ENCODE data around the gene HID1. TPM values are rescaled to one million over a fixed set of nuclear protein-coding genes. Genes with fewer than 3 reads are reported as not detected.

Gene HID1
- total RNA-seq, 1 donor from 2014 or later, result 11.8 TPM

DNA sequence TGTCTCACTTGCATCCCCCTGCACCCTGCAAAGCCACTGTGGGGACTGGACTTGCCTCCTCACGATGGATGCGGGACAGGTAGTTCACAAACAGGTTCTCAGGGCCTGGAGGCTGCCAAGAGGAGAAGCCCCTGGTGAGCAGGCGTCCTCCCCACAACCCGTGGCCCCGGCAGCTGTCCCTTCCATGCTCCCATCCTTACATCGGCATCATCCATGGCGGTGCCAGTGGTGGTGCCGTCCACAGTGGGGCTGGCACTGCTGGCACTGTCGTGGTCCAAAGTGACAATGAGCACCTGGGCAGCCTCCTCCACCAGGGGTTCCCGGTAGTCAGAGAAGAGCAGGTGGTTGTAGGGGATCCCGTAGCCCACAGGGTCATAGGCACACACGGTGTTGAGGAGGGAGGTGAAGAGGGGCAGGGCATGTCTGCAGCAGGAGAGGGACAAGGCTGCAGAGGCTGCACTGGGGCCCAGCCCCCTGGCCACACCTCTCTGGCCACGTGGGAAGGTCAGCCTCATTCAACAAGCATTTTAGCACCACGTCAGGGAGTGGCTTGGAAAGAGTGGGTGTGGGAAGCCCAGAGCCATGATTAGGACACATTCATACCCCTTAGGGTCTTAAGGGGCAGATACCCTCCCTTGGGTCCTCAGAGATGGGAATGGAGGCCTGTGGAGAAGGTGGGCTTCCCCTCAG lies 12.6 kb downstream of the HID1 start:
- Mint-ChIP-seq H3K27ac (ENCODE audit: unreplicated experiment) (no peak overlapping the region), H3K4me3 (no peak overlapping the region)
- no peak for DNase-seq (ENCODE audit: low read depth, low spot score)

DNA sequence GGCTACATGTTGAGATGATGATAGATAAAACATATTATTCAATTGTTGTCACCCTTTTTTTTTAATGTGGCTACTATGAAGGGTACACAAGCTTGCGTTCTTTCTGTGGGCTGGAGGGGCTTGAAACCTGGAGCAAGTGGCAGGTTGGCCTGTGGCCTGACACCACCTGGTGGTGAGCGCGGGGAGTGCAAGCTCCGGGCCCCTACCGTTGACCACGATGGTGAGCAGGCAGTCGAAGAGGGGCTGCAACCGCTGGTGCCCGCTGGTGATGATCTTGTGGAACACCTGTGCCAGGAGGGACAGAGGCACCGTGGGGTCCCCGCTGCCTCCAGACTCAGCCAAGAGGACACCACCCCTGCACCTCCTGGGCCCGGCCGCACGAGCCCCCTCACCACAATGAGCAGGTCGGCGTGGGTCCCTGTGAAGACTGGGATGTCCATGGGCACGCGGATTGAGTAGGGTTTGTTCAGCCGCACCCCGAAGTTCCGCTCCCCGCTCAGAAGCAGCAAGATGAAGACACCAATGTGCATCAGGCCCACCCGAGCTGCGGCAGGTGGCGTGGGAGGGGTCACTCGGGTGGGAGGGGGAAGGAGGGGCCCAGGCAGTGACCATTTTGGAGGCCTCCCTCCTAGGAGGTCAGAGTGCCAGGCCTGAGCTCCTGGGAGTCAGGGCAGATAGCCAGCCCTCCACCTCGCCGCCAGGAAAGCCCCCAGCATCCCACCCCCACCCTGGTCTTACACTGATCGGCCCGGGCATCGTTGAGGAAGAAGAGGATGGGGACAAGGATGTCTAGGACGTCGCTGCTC lies 14.4 kb downstream of the HID1 start:
- TF ChIP-seq, protein P1, sequence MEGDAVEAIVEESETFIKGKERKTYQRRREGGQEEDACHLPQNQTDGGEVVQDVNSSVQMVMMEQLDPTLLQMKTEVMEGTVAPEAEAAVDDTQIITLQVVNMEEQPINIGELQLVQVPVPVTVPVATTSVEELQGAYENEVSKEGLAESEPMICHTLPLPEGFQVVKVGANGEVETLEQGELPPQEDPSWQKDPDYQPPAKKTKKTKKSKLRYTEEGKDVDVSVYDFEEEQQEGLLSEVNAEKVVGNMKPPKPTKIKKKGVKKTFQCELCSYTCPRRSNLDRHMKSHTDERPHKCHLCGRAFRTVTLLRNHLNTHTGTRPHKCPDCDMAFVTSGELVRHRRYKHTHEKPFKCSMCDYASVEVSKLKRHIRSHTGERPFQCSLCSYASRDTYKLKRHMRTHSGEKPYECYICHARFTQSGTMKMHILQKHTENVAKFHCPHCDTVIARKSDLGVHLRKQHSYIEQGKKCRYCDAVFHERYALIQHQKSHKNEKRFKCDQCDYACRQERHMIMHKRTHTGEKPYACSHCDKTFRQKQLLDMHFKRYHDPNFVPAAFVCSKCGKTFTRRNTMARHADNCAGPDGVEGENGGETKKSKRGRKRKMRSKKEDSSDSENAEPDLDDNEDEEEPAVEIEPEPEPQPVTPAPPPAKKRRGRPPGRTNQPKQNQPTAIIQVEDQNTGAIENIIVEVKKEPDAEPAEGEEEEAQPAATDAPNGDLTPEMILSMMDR (conservative IDR thresholded peaks at IDR 0.05), result peak; percentile 89
- Mint-ChIP-seq H3K4me1 (peaks cover 3% of the 10 kb centered on the region), H3K27me3 (ENCODE audit: low read depth) (peaks cover 18% of the 10 kb centered on the region), H3K27ac (ENCODE audit: unreplicated experiment) (no peak overlapping the region), H3K9me3 (no peaks in the 10 kb centered on the region), H3K36me3 (ENCODE audit: low read depth) (no peaks in the 10 kb centered on the region), H3K4me3 (no peak overlapping the region)
- peak; percentile 98 for DNase-seq (ENCODE audit: low read depth, low spot score)

More for the DNA sequence above, 12.6 kb downstream of the HID1 start:
- Mint-ChIP-seq H3K27me3 (ENCODE audit: low read depth) (peaks cover 18% of the 10 kb centered on the region), H3K9me3 (no peaks in the 10 kb centered on the region), H3K36me3 (ENCODE audit: low read depth) (no peaks in the 10 kb centered on the region), H3K4me1 (peaks cover 3% of the 10 kb centered on the region)
- TF ChIP-seq, protein P1 (conservative IDR thresholded peaks at IDR 0.05), result no peak

DNA sequence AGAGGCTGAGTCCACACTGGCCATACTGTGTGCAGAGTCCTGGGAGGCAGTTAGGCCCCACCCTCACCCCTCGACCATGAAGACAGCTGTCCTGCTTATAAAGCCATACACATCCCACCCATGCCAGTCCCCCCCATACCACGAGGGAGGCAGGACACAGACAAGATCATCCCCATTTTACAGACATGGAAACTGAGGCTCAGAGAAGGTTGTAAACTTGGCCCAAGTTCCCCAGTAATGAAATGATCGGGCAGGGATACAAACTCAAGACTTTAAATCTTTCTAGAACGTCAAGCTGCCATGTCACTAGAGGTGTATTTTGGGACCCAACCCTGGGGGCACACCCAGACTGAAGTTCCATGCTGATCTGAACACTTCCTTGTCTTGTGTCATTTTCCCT lies 16.5 kb downstream of the HID1 start:
- Mint-ChIP-seq H3K4me1 (no peaks in the 10 kb centered on the region), H3K36me3 (ENCODE audit: low read depth) (no peaks in the 10 kb centered on the region), H3K9me3 (no peaks in the 10 kb centered on the region), H3K27ac (ENCODE audit: unreplicated experiment) (no peak overlapping the region), H3K4me3 (no peak overlapping the region), H3K27me3 (ENCODE audit: low read depth) (peaks cover 15% of the 10 kb centered on the region)
- DNase-seq (ENCODE audit: low read depth, low spot score), result no peak
- TF ChIP-seq, protein P1 (conservative IDR thresholded peaks at IDR 0.05), result no peak

DNA sequence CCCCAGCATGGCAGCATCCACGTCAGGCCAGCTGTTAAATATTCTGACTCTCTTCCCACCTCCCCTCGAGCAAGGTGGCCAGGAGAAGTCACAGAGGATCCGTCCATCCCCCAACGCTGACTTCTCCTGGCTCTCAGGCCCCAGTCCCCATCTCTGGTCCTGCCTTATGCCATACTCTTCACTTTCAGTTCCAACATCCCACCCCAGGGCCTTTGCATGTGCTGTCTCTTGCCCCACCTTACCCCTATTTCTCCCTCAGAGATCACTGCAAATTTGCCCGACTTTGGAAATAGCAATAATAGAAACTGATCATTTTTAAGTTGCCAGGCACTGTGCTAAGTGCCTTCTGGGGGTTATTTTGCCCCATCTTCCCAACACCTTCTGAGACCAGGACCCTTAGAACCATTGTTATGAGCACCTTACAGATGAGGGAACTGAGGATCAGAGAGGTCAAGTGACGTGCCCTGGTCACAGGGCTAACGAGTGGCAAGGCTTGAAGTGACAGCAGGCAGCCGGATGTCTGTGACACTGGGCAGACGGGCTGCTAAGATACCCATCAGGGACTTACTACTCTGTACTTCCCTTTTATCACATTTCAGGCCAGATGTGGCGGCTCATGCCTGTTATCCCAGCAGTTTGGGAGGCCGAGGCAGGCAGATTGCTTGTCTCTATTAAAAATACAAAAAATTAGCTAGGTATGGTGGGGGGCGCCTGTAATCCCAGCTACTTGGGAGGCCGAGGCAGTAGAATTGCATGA lies 17.7 kb downstream of the HID1 start:
- no peak for DNase-seq (ENCODE audit: low read depth, low spot score)
- Mint-ChIP-seq H3K4me3 (no peak overlapping the region), H3K27me3 (ENCODE audit: low read depth) (peaks cover 15% of the 10 kb centered on the region), H3K4me1 (no peaks in the 10 kb centered on the region), H3K9me3 (no peaks in the 10 kb centered on the region), H3K36me3 (ENCODE audit: low read depth) (no peaks in the 10 kb centered on the region), H3K27ac (ENCODE audit: unreplicated experiment) (no peak overlapping the region)
- TF ChIP-seq, protein P1 (conservative IDR thresholded peaks at IDR 0.05), result no peak

DNA sequence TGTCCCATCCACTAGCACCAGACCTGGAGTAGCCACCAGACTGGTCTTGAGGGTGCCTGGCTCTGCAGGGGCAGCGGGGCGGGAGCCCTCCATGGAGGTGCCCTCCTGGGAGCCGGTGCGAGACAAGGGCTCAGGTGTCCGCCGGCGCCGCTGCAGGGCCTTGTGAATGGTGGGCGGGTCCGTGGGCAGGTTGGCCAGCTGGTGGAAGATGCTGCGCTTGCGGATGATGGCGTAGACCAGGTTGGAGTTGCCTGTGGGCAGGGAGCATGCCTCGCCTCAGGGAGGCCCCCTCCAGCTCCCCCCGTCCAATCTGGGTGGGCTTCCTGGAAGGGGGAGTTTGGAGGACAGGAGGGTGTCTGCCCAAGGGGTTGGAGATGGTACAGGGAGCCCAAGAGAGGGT lies 18.4 kb downstream of the HID1 start:
- Mint-ChIP-seq H3K27me3 (ENCODE audit: low read depth) (peaks cover 9% of the 10 kb centered on the region), H3K36me3 (ENCODE audit: low read depth) (no peaks in the 10 kb centered on the region), H3K4me3 (no peak overlapping the region), H3K27ac (ENCODE audit: unreplicated experiment) (no peak overlapping the region), H3K4me1 (no peaks in the 10 kb centered on the region), H3K9me3 (no peaks in the 10 kb centered on the region)
- DNase-seq (ENCODE audit: low read depth, low spot score), result no peak
- TF ChIP-seq, protein P1 (conservative IDR thresholded peaks at IDR 0.05), result no peak
